Lower leg skin (tissue), 4 donors: ENCODE results near the gene TP73. TPM values are rescaled to one million over a fixed set of nuclear protein-coding genes. Genes with fewer than 3 reads are reported as not detected.

ENCODE experiments used
- DNase-seq, 2 donors: peaks; one replicate each; pipeline ENCODE4 v3.0.0-alpha.2; 2019; ENCODE audit warnings: low spot score in 2 of 2
- H3K4me3 ChIP-seq: fragments of 200-600 bp; sonication (generic); 2 replicates; pipeline ENCODE4 v1.5.1; 2017; ENCODE audit warnings: mild to moderate bottlenecking, low read depth; ENCODE audit not compliant: poor library complexity, severe bottlenecking
- POLR2A ChIP-seq, 2 donors: fragments of 450-650 bp; IDR thresholded peaks; one replicate each; pipeline ENCODE4 v1.6.1; 2016 to 2017; ENCODE audit warnings: antibody characterized with exemption in 2 of 2, mild to moderate bottlenecking in 1 of 2, moderate library complexity in 1 of 2
- WGBS, 2 donors: methylation state at CpG; one replicate each; pipeline ENCODE4 v1.1.5; 2018; 5-methylcytosine and 5-hydroxymethylcytosine counted together
- intact Hi-C: fragments of 100-400 bp; cut with DNase I; formaldehyde crosslinking; loops from one replicate; pipeline ENCODE4 v1.15.0; 2023; ENCODE audit warnings: low total_unique reads
- total RNA-seq, 4 donors: library from RNA; depleted of rRNA; stranded (reverse); fragments of >200 nt; gene quantifications; one replicate each; pipeline ENCODE4 v1.1.0, GENCODE V29; 2016
- TF ChIP-seq, protein P1 (sequence below), 3 donors: fragments of 450-650 bp; IDR thresholded peaks; one replicate each; pipeline ENCODE4 v1.5.1; 2016; ENCODE audit warnings: antibody characterized with exemption in 3 of 3, mild to moderate bottlenecking in 3 of 3, moderate library complexity in 2 of 3

Gene TP73
- total RNA-seq, 4 donors from 2014 or later: 5.8 to 23.6 (median 11.0) TPM

DNA sequence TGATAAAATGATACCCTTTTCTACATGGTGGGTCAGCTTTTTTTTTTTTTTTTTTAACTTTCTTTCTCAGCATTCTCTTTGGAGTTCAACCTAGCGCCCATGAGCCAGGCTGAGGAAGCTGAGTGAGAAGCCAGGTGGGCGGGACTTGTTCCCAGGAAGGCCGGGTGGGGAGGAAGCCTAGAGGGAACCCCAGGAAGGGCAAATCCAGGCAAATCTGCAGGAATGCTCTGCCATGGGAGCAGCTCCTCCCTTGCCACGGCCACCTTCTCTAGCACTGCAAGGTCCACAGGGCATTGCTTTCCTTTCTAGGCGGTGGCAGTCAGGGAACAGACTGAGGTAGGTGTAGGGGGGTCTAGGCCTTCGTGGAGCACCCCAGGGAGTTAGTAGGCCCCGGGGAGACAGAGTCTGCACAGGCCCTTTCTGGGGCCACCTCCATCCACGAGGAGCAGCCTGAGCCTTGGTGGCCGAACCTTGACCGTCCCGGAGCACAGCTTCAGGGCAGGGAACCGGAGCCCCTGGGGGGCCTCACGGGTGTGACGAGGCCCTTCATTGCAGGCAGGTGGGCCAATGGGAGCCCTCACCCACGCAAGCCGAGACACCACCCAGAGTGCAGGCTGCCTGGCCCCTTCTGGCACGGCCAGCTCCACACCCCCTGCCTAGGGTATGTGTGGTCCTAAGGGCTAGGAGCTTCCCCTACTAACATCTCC is 81.7 kb downstream of the TP73 start:
- 79 to 81% methylated on average over 15 of the region's 17 CpGs for WGBS, 2 donors
- DNase-seq: no peak
- TF ChIP-seq POLR2A (IDR thresholded peaks at IDR 0.05): no peak
- TF ChIP-seq, protein P1, sequence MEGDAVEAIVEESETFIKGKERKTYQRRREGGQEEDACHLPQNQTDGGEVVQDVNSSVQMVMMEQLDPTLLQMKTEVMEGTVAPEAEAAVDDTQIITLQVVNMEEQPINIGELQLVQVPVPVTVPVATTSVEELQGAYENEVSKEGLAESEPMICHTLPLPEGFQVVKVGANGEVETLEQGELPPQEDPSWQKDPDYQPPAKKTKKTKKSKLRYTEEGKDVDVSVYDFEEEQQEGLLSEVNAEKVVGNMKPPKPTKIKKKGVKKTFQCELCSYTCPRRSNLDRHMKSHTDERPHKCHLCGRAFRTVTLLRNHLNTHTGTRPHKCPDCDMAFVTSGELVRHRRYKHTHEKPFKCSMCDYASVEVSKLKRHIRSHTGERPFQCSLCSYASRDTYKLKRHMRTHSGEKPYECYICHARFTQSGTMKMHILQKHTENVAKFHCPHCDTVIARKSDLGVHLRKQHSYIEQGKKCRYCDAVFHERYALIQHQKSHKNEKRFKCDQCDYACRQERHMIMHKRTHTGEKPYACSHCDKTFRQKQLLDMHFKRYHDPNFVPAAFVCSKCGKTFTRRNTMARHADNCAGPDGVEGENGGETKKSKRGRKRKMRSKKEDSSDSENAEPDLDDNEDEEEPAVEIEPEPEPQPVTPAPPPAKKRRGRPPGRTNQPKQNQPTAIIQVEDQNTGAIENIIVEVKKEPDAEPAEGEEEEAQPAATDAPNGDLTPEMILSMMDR (IDR thresholded peaks at IDR 0.05): no peak
- no peak overlapping the region for H3K4me3 ChIP-seq
- intact Hi-C loops: no loop called here

DNA sequence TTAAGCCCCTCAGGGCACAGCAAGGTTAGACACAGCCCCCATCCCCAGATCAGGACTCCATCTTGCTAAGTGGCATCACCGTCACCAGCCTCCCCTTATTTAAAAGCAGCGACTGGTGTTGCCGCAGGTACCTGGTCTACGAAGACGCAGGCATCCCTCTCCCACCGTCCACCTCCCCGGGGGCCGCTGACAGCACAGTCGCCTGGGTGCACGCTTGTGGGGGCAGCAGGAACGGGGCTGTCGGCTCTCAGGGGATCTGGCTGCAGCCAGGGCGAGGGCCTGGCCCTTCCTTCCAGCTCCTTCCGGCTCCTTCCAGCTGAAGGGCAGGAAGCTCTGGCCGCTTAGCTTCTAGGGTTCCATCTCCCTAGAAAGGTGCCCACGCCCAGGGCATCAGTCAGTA is 82.3 kb downstream of the TP73 start:
- WGBS, 2 donors: 93 to 95% methylated on average over 16 of the region's 16 CpGs
- H3K4me3 ChIP-seq: no peak overlapping the region
- intact Hi-C loops: no loop called here
- TF ChIP-seq, protein P1 (IDR thresholded peaks at IDR 0.05): no peak
- TF ChIP-seq POLR2A (IDR thresholded peaks at IDR 0.05): no peak
- no peak for DNase-seq

DNA sequence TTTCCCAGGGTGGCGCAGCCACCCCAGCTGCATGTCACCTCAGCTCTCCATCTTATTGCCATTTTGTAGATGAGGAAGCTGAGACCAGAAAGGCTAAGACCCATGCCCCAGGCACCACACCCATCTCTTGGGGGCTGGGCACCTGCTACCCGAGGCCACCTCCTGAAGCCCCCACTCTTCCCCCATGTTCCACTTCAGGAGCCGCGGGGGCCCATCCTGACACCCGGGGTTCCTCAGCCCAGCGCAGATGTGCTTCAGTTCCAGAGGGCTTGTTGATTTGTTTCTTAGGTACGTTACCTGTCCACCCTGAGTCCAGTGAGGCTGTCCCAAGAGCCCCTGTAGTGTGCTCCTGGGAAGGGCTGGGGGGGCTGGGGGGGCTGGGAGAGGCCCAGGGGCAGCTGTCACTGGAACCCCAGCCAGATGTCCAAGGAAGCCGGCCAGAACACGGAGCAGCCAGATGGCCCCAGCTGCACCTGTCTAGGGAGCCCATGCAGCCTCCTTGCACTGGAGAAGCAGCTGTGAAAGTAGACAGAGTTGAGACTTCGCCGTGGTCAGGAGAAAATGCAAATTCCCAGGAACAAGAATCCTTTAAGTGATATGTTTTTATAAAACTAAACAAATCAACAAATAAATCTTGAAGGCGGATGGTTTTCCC is 82.8 kb downstream of the TP73 start:
- WGBS, 2 donors: 80 to 86% methylated on average over 12 of the region's 12 CpGs
- no peak for TF ChIP-seq POLR2A (IDR thresholded peaks at IDR 0.05)
- TF ChIP-seq, protein P1 (IDR thresholded peaks at IDR 0.05): no peak
- no peak overlapping the region for H3K4me3 ChIP-seq
- DNase-seq: no peak
- intact Hi-C loops: no loop called here

DNA sequence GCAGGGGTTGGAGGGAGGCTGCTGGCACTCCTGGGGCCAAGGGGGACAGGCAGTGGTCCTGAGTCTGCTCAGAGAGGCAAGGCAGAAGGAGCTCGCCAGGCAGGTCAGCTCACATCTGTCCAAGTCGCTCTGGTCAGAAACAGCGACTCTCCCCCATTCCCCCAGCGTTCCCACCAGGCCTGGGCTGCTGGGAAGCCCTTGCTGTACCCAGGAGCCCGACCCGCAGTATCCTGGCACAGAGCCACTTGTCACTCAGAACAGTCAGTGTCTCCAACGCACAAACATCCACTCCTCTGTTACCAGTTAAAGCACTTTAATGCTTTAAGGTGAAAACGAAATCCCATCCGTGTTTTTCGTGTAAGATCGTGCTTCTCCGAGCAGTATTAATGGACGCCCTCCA is 83.4 kb downstream of the TP73 start:
- intact Hi-C loops: no loop called here
- no peak overlapping the region for H3K4me3 ChIP-seq
- WGBS, 2 donors: 76 to 80% methylated on average over 13 of the region's 13 CpGs
- no peak for DNase-seq
- TF ChIP-seq, protein P1 (IDR thresholded peaks at IDR 0.05): no peak

DNA sequence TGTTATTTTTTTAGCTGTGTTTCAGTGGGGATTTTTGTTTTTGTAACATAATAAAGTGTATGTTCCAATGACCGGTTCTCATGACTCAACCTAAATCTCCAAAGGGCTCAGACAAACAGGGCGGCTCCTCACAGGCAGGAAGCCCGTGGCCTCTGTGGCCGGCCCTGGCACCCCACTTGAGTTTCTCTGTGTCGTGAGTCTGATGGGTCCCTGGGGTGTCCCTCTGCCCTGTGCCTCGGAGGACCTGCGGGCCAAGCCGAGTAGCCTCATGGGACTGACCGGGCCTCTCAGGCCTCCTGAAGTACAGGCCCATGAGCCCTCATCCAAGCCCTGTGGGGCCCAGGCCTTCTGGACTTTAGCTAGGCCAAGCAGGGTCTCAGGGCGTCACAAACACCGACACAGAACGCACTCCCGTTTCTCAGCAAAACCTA is 83.8 kb downstream of the TP73 start:
- 83 to 84% methylated on average over 12 to 13 of the region's 13 CpGs for WGBS, 2 donors
- no peak for DNase-seq
- TF ChIP-seq, protein P1 (IDR thresholded peaks at IDR 0.05): no peak
- no peak for TF ChIP-seq POLR2A (IDR thresholded peaks at IDR 0.05)
- intact Hi-C loops: no loop called here
- H3K4me3 ChIP-seq: no peak overlapping the region
